Subcutaneous adipose tissue (tissue), 4 donors: ENCODE data around the gene TLCD4. TPM values are rescaled to one million over a fixed set of nuclear protein-coding genes. Genes with fewer than 3 reads are reported as not detected.

Experiments used
- total RNA-seq, 4 donors: library from RNA; depleted of rRNA; stranded (reverse); fragments of >200 nt; gene quantifications; one replicate each; pipeline ENCODE4 v1.1.0, GENCODE V29; 2016
- TF ChIP-seq, protein P1 (sequence below): fragments of 450-650 bp; IDR thresholded peaks from one replicate; pipeline ENCODE4 v1.5.1; 2016; ENCODE audit warnings: low read depth, mild to moderate bottlenecking, control low read depth, antibody characterized with exemption, moderate library complexity

TLCD4 gene
- total RNA-seq, 4 donors from 2014 or later, result 6.8 to 26.9 (median 21.8) TPM

DNA sequence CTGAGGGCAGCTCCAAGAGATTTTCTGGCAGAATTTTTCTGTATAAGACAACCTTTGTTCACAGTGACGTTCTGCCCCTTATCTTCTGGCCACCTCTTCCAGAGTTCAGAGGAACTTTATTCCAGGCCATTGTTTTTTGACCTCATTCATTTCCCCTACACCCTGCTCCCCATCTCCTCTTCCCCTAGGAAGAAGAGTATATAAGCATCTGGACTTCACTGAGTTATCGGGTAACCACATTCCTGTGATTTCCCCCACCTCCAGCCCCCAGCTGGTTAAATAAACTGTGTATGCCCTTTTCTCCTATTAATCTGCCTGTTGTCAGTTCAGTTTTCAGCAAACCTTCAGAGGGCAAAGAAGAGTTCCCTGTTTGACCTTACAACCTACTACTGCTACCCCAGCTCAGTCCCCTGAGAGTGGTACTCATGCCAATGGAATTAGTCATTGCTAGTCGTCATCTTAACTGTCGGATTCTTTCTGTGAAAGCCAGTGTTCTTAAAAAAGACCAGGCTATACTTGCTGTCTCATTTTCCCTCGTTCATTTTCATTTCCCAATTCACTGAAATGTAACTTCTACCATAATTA, 30.1 kb upstream of the TLCD4 start:
- TF ChIP-seq, protein P1, sequence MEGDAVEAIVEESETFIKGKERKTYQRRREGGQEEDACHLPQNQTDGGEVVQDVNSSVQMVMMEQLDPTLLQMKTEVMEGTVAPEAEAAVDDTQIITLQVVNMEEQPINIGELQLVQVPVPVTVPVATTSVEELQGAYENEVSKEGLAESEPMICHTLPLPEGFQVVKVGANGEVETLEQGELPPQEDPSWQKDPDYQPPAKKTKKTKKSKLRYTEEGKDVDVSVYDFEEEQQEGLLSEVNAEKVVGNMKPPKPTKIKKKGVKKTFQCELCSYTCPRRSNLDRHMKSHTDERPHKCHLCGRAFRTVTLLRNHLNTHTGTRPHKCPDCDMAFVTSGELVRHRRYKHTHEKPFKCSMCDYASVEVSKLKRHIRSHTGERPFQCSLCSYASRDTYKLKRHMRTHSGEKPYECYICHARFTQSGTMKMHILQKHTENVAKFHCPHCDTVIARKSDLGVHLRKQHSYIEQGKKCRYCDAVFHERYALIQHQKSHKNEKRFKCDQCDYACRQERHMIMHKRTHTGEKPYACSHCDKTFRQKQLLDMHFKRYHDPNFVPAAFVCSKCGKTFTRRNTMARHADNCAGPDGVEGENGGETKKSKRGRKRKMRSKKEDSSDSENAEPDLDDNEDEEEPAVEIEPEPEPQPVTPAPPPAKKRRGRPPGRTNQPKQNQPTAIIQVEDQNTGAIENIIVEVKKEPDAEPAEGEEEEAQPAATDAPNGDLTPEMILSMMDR, result no peak

- TF ChIP-seq, protein P1, result no peak
These were observed 28.9 kb upstream of the TLCD4 start for GRCh38 chr1:95088303-95088702.

GRCh38 chr1:95089650-95090287, 27.4 kb upstream of the TLCD4 start:
- TF ChIP-seq, protein P1, result no peak

DNA sequence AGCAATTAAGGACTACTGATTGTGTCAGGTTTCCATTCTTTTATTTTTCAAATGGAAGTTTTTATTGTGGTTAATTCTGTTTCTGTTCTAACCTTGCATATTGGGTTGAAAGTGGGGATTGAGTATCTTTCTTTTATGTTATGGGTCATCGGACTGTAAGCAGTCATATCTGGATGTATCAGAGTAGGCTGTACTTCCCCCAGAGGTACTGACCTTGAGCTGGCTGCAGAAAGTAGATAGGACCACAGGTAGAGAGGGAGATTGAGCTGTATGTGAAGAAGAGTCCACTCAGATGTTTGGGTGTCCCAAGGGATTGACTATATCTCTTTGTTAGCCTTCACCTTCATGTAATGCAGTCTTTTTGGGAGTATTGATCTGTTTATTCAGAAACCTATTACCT, 23.9 kb upstream of the TLCD4 start:
- TF ChIP-seq, protein P1, result no peak

DNA sequence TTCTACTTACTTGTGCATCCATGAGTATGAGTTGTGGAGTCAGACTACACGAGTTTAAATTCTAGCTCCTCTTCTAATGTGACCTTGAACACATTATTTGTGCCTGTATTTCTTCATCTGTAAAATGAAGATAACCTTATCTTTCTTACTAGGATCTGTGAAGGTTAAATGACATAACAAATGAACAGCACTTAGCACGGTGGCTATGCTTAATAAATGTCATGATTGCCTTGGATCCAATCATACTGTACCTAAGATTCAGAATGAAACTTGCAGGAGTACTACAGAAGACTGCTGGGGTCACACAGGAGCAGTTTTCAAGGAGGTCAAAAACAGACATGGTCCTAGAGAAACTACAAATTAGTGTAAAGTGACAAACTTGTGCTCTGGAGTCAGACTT, 22.2 kb upstream of the TLCD4 start:
- TF ChIP-seq, protein P1, result no peak

- TF ChIP-seq, protein P1, result no peak
These were observed 21.3 kb upstream of the TLCD4 start for GRCh38 chr1:95095833-95096217.

GRCh38 chr1:95096218-95096841, 20.8 kb upstream of the TLCD4 start:
- TF ChIP-seq, protein P1, result no peak
